Sigmoid colon (tissue), 7 donors: ENCODE results near the gene PEX26. TPM values are rescaled to one million over a fixed set of nuclear protein-coding genes. Genes with fewer than 3 reads are reported as not detected.

Experiments used
- DNase-seq: peaks from one replicate; pipeline ENCODE4 v3.0.0-alpha.2; 2019
- H3K27ac ChIP-seq, 4 donors: fragments of 200-600 bp; sonication (generic); one replicate each; pipeline ENCODE4 v1.5.1; 2016 to 2019; ENCODE audit warnings: mild to moderate bottlenecking in 1 of 4
- H3K27me3 ChIP-seq, 3 donors: fragments of 200-600 bp; sonication (generic); one replicate each; pipeline ENCODE4 v1.5.1; 2019; ENCODE audit warnings: mild to moderate bottlenecking in 1 of 3
- H3K36me3 ChIP-seq, 4 donors: fragments of 200-600 bp; sonication (generic); one replicate each; pipeline ENCODE4 v1.5.1; 2016 to 2019
- H3K4me1 ChIP-seq, 4 donors: fragments of 200-600 bp; sonication (generic); one replicate each; pipeline ENCODE4 v1.5.1; 2017 to 2019
- H3K4me3 ChIP-seq, 4 donors: fragments of 200-600 bp; sonication (generic); one replicate each; pipeline ENCODE4 v1.5.1; 2017 to 2019; ENCODE audit warnings: mild to moderate bottlenecking in 2 of 4, moderate library complexity in 1 of 4
- H3K9me3 ChIP-seq, 4 donors: fragments of 200-600 bp in 3 of 4; sonication (generic) in 3 of 4; one replicate each; pipeline versions ENCODE4 v1.5.1 to v1.6.1; 2013 to 2019
- EP300 ChIP-seq, 4 donors: sonication (generic); formaldehyde crosslinking; IDR thresholded peaks; one replicate each; pipeline ENCODE4 v1.6.1; 2017; ENCODE audit warnings: antibody characterized with exemption in 4 of 4
- POLR2A ChIP-seq, 2 donors: fragments of 450-650 bp; IDR thresholded peaks; one replicate each; pipeline ENCODE4 v1.6.1; 2016; ENCODE audit warnings: antibody characterized with exemption in 2 of 2, mild to moderate bottlenecking in 2 of 2, moderate library complexity in 2 of 2
- POLR2AphosphoS5 ChIP-seq, 4 donors: sonication (generic); formaldehyde crosslinking; IDR thresholded peaks; one replicate each; pipeline ENCODE4 v1.6.1; 2017; ENCODE audit warnings: antibody characterized with exemption in 4 of 4
- WGBS, 2 donors: extraction: QIAGEN DNeasy Blood & Tissue Kit; methylation state at CpG; one replicate each; pipeline ENCODE4 v1.1.7; 2013; 5-methylcytosine and 5-hydroxymethylcytosine counted together
- intact Hi-C: fragments of 100-400 bp; cut with DNase I; formaldehyde crosslinking; loops from one replicate; pipeline ENCODE4 v1.15.1; 2023
- polyA plus RNA-seq, 3 donors: library from polyadenylated mRNA; stranded (reverse); fragments of 200-250 nt; gene quantifications; one replicate each; pipeline ENCODE4 v1.2.3, GENCODE V29; 2013
- total RNA-seq, 4 donors: library from RNA; depleted of rRNA; stranded (reverse); fragments of >200 nt; gene quantifications; one replicate each; pipeline ENCODE4 v1.1.0, GENCODE V29; 2016
- TF ChIP-seq, protein P1 (sequence below), 4 experiments: fragments of 450-650 bp in 3 of 4; fragments of 200-600 bp in 1 of 4; IDR thresholded peaks; one replicate each; pipeline ENCODE4 v1.5.1; 2016 to 2019; ENCODE audit warnings: antibody characterized with exemption in 4 of 4, mild to moderate bottlenecking in 3 of 4, moderate library complexity in 2 of 4
- donor health status: healthy with polysubstance abuse.
- donor health status: Bipolar disorder and iron deficiency.
- donor health status: healthy.

The PEX26 gene
- total and polyA plus RNA-seq, 7 donors, result 13.3 to 124 (median 21.3) TPM

GRCh38 chr22:18067548-18068341, 10.0 kb upstream of the PEX26 start:
- no peaks in the 10 kb centered on the region for H3K27me3 ChIP-seq
- no peaks in the 10 kb centered on the region for H3K36me3 ChIP-seq
- DNase-seq, result no peak
- 78 to 88% methylated on average over 14 of the region's 14 CpGs for WGBS, 2 donors
- H3K4me3 ChIP-seq, result peak overlapping the region in 2 of 4 donors; percentile 17 to 19
- H3K27ac ChIP-seq, result peak overlapping the region; percentile 85 to 95 (median 88)
- TF ChIP-seq, protein P1, sequence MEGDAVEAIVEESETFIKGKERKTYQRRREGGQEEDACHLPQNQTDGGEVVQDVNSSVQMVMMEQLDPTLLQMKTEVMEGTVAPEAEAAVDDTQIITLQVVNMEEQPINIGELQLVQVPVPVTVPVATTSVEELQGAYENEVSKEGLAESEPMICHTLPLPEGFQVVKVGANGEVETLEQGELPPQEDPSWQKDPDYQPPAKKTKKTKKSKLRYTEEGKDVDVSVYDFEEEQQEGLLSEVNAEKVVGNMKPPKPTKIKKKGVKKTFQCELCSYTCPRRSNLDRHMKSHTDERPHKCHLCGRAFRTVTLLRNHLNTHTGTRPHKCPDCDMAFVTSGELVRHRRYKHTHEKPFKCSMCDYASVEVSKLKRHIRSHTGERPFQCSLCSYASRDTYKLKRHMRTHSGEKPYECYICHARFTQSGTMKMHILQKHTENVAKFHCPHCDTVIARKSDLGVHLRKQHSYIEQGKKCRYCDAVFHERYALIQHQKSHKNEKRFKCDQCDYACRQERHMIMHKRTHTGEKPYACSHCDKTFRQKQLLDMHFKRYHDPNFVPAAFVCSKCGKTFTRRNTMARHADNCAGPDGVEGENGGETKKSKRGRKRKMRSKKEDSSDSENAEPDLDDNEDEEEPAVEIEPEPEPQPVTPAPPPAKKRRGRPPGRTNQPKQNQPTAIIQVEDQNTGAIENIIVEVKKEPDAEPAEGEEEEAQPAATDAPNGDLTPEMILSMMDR (IDR thresholded peaks at IDR 0.05), result no peak
- TF ChIP-seq POLR2A (IDR thresholded peaks at IDR 0.05) (no peak), EP300 (IDR thresholded peaks at IDR 0.05) (no peak), POLR2AphosphoS5 (IDR thresholded peaks at IDR 0.05) (no peak)
- H3K4me1 ChIP-seq, result peaks cover 0 to 64% (median 36%) of the 10 kb centered on the region in 4 donors
- intact Hi-C loops, result no loop called here
- H3K9me3 ChIP-seq, result no peaks in the 10 kb centered on the region

- Histone ChIP-seq H3K27ac (peak overlapping the region; percentile 85 to 95 (median 88)), H3K9me3 (no peaks in the 10 kb centered on the region), H3K27me3 (no peaks in the 10 kb centered on the region), H3K4me3 (peak overlapping the region in 2 of 4 donors; percentile 17 to 19), H3K36me3 (no peaks in the 10 kb centered on the region), H3K4me1 (peaks cover 0 to 56% (median 36%) of the 10 kb centered on the region in 4 donors)
- DNase-seq, result no peak
- WGBS, 2 donors, result 84% methylated on average over 3 of the region's 3 CpGs
- peak; percentile 19 to 56 (median 46) for TF ChIP-seq POLR2AphosphoS5 (IDR thresholded peaks at IDR 0.05)
- TF ChIP-seq, protein P1 (IDR thresholded peaks at IDR 0.05), result no peak
- intact Hi-C loops, result no loop called here
Measured at GRCh38 chr22:18068381-18068988, 9.3 kb upstream of the PEX26 start.

DNA sequence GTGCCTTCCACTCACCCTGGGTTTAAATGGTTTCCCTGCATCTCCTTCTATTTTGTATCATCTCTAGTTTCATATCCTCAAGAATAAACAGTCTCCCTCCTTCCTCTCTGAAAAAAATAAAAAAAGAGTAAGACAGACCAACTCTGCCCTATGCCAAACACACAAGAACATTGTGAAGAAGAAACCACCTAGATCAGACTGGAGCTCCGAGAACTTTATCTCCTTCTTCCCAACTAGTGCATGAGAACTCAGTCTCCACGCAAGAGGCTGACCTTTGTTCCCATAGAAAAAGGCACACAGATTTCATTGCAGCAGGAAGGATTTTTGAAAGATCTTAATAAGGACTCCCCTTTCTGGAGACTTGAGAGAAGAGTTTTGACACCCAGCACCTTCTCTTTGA, 8.7 kb upstream of the PEX26 start:
- DNase-seq, result no peak
- Histone ChIP-seq H3K27me3 (no peaks in the 10 kb centered on the region), H3K9me3 (no peaks in the 10 kb centered on the region), H3K27ac (peak overlapping the region; percentile 85 to 95 (median 88)), H3K4me1 (peaks cover 0 to 55% (median 36%) of the 10 kb centered on the region in 4 donors), H3K36me3 (no peaks in the 10 kb centered on the region), H3K4me3 (no peak overlapping the region)
- 13 to 64% methylated on average over 2 of the region's 2 CpGs for WGBS, 2 donors
- intact Hi-C loops, result no loop called here
- no peak for TF ChIP-seq POLR2AphosphoS5 (IDR thresholded peaks at IDR 0.05)
- no peak for TF ChIP-seq POLR2A (IDR thresholded peaks at IDR 0.05)
- no peak for TF ChIP-seq EP300 (IDR thresholded peaks at IDR 0.05)
- TF ChIP-seq, protein P1 (IDR thresholded peaks at IDR 0.05), result no peak

DNA sequence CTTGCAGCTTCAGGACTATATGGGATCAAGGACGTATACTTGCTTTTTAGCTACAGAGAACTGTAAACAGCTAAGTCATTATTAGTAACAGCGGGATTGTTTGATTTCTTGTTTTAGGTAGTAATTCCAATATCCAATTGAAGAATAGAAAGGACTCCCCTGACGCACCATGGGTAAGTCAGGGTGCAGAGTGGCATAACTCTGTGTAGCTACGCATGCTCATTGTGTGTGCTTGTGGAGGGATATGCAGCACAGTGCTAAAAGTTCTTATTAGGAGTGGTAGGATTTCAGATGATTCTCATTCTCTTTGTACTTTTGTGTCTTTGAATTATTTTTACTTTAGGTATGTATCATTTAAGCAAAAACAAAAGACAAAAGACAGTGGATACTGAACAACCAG, 7.7 kb upstream of the PEX26 start:
- H3K9me3 ChIP-seq, result no peaks in the 10 kb centered on the region

More for the DNA sequence above, 7.7 kb upstream of the PEX26 start:
- intact Hi-C loops, result loop anchor here (5.0 to 10.0 kb wide), 3 partner anchors 168 to 365 kb away; no protein-coding TSS in a partner anchor
- Histone ChIP-seq H3K27me3 (no peaks in the 10 kb centered on the region), H3K27ac (peak overlapping the region in 2 of 4 donors; percentile 88 to 95), H3K4me3 (no peak overlapping the region), H3K4me1 (peaks cover 0 to 50% (median 36%) of the 10 kb centered on the region in 4 donors), H3K36me3 (no peaks in the 10 kb centered on the region)
- WGBS, 2 donors, result 96 to 97% methylated on average over 4 of the region's 4 CpGs
- TF ChIP-seq POLR2AphosphoS5 (IDR thresholded peaks at IDR 0.05) (no peak), POLR2A (IDR thresholded peaks at IDR 0.05) (no peak), EP300 (IDR thresholded peaks at IDR 0.05) (no peak)
- TF ChIP-seq, protein P1 (IDR thresholded peaks at IDR 0.05), result no peak
- DNase-seq, result no peak
